Hepatocyte (in vitro differentiated cells): Measurements from ENCODE around the gene SPSB1. TPM values are rescaled to one million over a fixed set of nuclear protein-coding genes. Genes with fewer than 3 reads are reported as not detected.

ENCODE experiments used
- DNase-seq: peaks from one replicate; pipeline ENCODE4 v3.0.0-alpha.2; 2016; ENCODE audit warnings: low spot score
- H2AFZ ChIP-seq: fragments of 200-600 bp; sonication (generic); 2 replicates; pipeline ENCODE4 v1.6.0; 2016; ENCODE audit warnings: antibody characterized with exemption, mild to moderate bottlenecking
- H3K27ac ChIP-seq: fragments of 200-600 bp; sonication (generic); 2 replicates; pipeline ENCODE4 v1.5.1; 2016; ENCODE audit warnings: mild to moderate bottlenecking
- H3K27me3 ChIP-seq: fragments of 200-600 bp; sonication (generic); 2 replicates; pipeline ENCODE4 v1.6.1; 2016
- H3K36me3 ChIP-seq: fragments of 200-600 bp; sonication (generic); replicated peaks from 2 replicates; pipeline ENCODE4 v1.5.1; 2016; ENCODE audit warnings: low read depth; ENCODE audit not compliant: insufficient read depth
- H3K4me1 ChIP-seq: fragments of 200-600 bp; sonication (generic); 2 replicates; pipeline ENCODE4 v1.5.1; 2016; ENCODE audit warnings: mild to moderate bottlenecking, moderate library complexity; ENCODE audit not compliant: insufficient read depth
- H3K4me2 ChIP-seq: fragments of 200-600 bp; sonication (generic); 2 replicates; pipeline ENCODE4 v1.6.0; 2016
- H3K4me3 ChIP-seq: fragments of 200-600 bp; sonication (generic); 2 replicates; pipeline ENCODE4 v1.5.1; 2016; ENCODE audit warnings: mild to moderate bottlenecking
- H3K79me2 ChIP-seq: fragments of 200-600 bp; sonication (generic); 2 replicates; pipeline ENCODE4 v1.6.0; 2017; ENCODE audit warnings: mild to moderate bottlenecking
- H3K9me2 ChIP-seq: fragments of 200-600 bp; sonication (generic); replicated peaks from 2 replicates; pipeline ENCODE4 v1.6.0; 2017; ENCODE audit warnings: mild to moderate bottlenecking; ENCODE audit not compliant: insufficient read depth
- H3K9me3 ChIP-seq: fragments of 200-600 bp; sonication (generic); 2 replicates; pipeline ENCODE4 v1.5.1; 2016; ENCODE audit warnings: low read depth, mild to moderate bottlenecking
- H4K20me1 ChIP-seq: fragments of 200-600 bp; sonication (generic); 2 replicates; pipeline ENCODE4 v1.6.0; 2016; ENCODE audit warnings: mild to moderate bottlenecking; ENCODE audit not compliant: insufficient read depth, poor library complexity, severe bottlenecking
- EZH2 ChIP-seq: fragments of 200-600 bp; sonication (generic); IDR thresholded peaks from 2 replicates; pipeline ENCODE4 v1.6.1; 2016; ENCODE audit warnings: antibody characterized with exemption, mild to moderate bottlenecking, borderline replicate concordance
- EZH2phosphoT487 ChIP-seq: fragments of 200-600 bp; sonication (generic); IDR thresholded peaks from one replicate; pipeline ENCODE4 v1.6.1; 2018; ENCODE audit warnings: antibody characterized with exemption, mild to moderate bottlenecking, low read depth, moderate library complexity; ENCODE audit not compliant: unreplicated experiment, severe bottlenecking
- WGBS: methylation state at CpG from one replicate; pipeline ENCODE4 v1.1.6; 2016; ENCODE audit warnings: low lambda C conversion rate; ENCODE audit errors: missing lambda C conversion rate; 5-methylcytosine and 5-hydroxymethylcytosine counted together
- polyA plus RNA-seq: library from polyadenylated mRNA; unstranded; fragments of >200 nt; fragmentation: Nextera tagmentation; extraction: Ambion mirVana; gene quantifications from 2 replicates; pipeline ENCODE4 v1.2.1, GENCODE V29; 2016
- total RNA-seq: library from RNA; depleted of rRNA; stranded (reverse); fragments of >200 nt; gene quantifications from 2 replicates; pipeline ENCODE4 v1.2.3, GENCODE V29; 2014
- TF ChIP-seq, protein P1 (sequence below): fragments of 200-600 bp; sonication (generic); IDR thresholded peaks from 2 replicates; pipeline ENCODE4 v1.5.1; 2016; ENCODE audit warnings: antibody characterized with exemption, mild to moderate bottlenecking; ENCODE audit not compliant: poor library complexity

Gene SPSB1
- total and polyA plus RNA-seq, 2 experiments from 2014 or later: 61.3 to 102 TPM

DNA sequence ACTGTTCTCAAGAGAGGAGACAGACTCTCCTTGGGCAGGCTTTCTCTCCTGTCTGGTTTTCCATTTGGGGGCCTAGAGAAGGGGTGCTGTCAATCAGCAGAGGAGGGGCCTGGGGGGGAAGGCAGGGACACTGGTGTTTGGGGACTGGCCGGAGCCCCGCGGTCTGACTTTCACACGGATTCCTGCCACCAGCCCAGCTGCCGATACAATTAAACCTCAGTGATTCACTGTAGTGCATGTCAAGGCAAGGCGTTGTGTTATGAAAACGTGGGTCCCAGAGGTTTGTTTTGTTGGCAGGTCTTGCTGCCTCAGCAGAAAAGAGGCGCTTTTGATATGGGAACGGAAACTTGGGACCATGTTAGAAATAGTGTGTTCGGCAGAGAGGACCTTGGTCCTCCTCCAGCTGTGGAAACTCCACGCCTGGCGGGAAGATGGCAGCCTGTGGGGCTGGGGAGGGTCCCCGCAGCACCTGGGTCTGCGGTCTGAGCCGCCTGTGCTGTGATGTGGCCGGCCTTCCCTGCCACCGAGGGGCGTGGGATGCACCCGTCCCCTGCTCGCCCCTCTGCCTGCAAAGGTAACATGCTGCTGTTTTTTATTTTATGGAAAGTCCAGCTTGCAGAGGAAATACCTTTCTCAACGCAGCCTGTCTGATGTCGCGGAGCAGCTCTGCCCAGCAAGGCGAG lies 47.6 kb downstream of the SPSB1 start:
- no peak for DNase-seq
- H3K9me3 ChIP-seq: no peaks in the 10 kb centered on the region
- H3K79me2 ChIP-seq: peaks cover 97% of the 10 kb centered on the region
- no peak overlapping the region for H3K4me3 ChIP-seq
- H2AFZ ChIP-seq: no peak overlapping the region
- no peaks in the 10 kb centered on the region for H3K9me2 ChIP-seq
- H3K36me3 ChIP-seq: no peaks in the 10 kb centered on the region
- TF ChIP-seq EZH2: no peak
- TF ChIP-seq, protein P1, sequence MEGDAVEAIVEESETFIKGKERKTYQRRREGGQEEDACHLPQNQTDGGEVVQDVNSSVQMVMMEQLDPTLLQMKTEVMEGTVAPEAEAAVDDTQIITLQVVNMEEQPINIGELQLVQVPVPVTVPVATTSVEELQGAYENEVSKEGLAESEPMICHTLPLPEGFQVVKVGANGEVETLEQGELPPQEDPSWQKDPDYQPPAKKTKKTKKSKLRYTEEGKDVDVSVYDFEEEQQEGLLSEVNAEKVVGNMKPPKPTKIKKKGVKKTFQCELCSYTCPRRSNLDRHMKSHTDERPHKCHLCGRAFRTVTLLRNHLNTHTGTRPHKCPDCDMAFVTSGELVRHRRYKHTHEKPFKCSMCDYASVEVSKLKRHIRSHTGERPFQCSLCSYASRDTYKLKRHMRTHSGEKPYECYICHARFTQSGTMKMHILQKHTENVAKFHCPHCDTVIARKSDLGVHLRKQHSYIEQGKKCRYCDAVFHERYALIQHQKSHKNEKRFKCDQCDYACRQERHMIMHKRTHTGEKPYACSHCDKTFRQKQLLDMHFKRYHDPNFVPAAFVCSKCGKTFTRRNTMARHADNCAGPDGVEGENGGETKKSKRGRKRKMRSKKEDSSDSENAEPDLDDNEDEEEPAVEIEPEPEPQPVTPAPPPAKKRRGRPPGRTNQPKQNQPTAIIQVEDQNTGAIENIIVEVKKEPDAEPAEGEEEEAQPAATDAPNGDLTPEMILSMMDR: no peak
- no peak for TF ChIP-seq EZH2phosphoT487
- peak overlapping the region; percentile 45 for H3K27ac ChIP-seq
- WGBS: 82% methylated on average over 24 of the region's 24 CpGs
- no peak overlapping the region for H3K4me2 ChIP-seq
- H3K4me1 ChIP-seq: peaks cover 22% of the 10 kb centered on the region
- peaks cover 78% of the 10 kb centered on the region for H4K20me1 ChIP-seq
- no peaks in the 10 kb centered on the region for H3K27me3 ChIP-seq

DNA sequence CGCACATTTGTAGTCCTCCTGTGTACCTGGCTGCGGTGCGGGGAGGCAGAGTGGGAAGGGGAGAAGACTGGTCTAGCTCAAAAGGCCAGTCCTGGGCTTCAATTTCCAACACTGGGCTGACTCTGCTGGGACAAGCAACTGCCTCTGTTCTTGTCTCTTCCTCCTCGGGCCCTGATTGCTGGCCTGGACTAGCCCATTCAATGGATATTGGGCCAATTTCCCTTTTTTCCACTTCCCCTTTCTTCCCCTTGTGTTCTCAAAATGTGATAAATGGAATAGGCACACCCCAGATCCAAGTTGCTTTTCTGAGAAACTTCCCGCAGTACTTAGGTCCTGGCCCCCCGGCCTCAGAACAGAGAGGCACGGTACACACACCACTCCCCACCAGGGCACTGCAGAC lies 48.2 kb downstream of the SPSB1 start:
- 87% methylated on average over 7 of the region's 7 CpGs for WGBS
- Histone ChIP-seq H3K9me2 (no peaks in the 10 kb centered on the region), H3K9me3 (no peaks in the 10 kb centered on the region), H3K4me1 (peaks cover 24% of the 10 kb centered on the region), H3K79me2 (peaks cover 97% of the 10 kb centered on the region), H2AFZ (no peak overlapping the region), H3K36me3 (no peaks in the 10 kb centered on the region), H3K27ac (no peak overlapping the region), H3K27me3 (no peaks in the 10 kb centered on the region), H3K4me2 (no peak overlapping the region), H3K4me3 (no peak overlapping the region), H4K20me1 (peaks cover 78% of the 10 kb centered on the region)
- DNase-seq: no peak
- TF ChIP-seq, protein P1: no peak
- no peak for TF ChIP-seq EZH2
- no peak for TF ChIP-seq EZH2phosphoT487

DNA sequence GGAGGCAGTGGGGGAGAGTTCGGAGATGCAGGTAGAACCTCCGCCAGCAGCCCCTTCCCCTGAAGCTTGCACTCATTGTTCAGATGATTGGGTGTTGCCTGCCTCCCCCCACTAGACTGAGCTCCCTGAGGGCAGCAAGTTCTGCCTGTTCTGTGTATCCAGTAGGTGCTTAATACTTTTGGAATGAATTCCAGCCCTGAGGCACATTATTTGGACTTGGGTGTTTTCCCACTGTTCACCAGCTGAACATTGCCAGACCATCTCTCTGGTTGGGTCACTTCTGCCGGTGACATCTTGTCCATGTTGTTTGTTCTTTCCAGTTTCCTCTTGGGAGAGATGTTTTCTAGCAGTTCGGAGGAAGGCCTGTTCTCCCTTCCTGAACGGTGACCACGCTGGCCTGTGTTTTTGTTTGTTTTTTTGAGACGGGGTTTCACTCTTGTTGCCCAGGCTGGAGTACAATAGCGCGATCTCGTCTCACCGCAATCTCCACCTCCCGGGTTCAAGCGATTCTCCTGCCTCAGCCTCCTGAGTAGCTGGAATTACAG lies 48.7 kb downstream of the SPSB1 start:
- Histone ChIP-seq H3K4me2 (no peak overlapping the region), H3K9me3 (no peaks in the 10 kb centered on the region), H3K9me2 (no peaks in the 10 kb centered on the region), H2AFZ (no peak overlapping the region), H3K4me1 (peaks cover 26% of the 10 kb centered on the region), H3K36me3 (no peaks in the 10 kb centered on the region), H3K27me3 (no peaks in the 10 kb centered on the region), H3K4me3 (no peak overlapping the region), H4K20me1 (peaks cover 81% of the 10 kb centered on the region), H3K79me2 (peaks cover 97% of the 10 kb centered on the region), H3K27ac (no peak overlapping the region)
- DNase-seq: no peak
- WGBS: 94% methylated on average over 13 of the region's 13 CpGs
- no peak for TF ChIP-seq EZH2
- TF ChIP-seq EZH2phosphoT487: no peak
- TF ChIP-seq, protein P1: no peak
